ENCODE data around the gene MAP4. TPM values are rescaled to one million over a fixed set of nuclear protein-coding genes. Genes with fewer than 3 reads are reported as not detected.

Gene MAP4
- polyA plus RNA-seq, 1 experiment, result 285 TPM

DNA sequence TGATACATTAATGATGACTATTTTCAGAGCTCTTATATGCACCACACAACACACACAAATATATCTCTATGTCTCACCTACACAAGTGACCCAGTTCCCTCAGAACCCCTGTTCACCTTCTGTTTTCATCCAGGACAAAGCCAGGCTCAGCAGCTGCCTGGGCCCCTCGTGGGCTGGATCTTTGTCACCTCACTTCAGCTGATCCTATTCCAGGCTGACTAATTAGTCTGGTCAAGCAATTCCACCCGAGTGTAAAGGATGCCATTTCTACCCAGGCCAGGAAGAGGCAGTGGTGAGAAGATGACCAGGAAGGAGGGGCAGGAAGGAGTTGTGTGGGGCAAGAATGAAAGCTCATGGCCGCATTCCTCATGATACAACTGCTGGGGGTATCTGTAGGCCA is 151.0 kb downstream of the MAP4 start:
- Histone ChIP-seq H3K27me3 (ENCODE audit: control insufficient read depth, insufficient read depth, low read length) (no peaks in the 10 kb centered on the region), H3K27ac (ENCODE audit: low read depth, low read length) (no peak overlapping the region), H3K9me3 (ENCODE audit: control insufficient read depth, insufficient read depth, low read length) (no peaks in the 10 kb centered on the region), H3K4me3 (ENCODE audit: low read depth, low read length) (no peak overlapping the region)
- ChIA-PET POLR2A (no interaction called here), CTCF (interaction anchor here (1.2 to 2.0 kb wide), 3 partner anchors 40 to 292 kb away, joined by 4 to 6 read pairs (median 5); no protein-coding TSS in a partner anchor)
- DNase-seq (ENCODE audit: low read depth, low spot score), result no peak
- TF ChIP-seq, protein P1, sequence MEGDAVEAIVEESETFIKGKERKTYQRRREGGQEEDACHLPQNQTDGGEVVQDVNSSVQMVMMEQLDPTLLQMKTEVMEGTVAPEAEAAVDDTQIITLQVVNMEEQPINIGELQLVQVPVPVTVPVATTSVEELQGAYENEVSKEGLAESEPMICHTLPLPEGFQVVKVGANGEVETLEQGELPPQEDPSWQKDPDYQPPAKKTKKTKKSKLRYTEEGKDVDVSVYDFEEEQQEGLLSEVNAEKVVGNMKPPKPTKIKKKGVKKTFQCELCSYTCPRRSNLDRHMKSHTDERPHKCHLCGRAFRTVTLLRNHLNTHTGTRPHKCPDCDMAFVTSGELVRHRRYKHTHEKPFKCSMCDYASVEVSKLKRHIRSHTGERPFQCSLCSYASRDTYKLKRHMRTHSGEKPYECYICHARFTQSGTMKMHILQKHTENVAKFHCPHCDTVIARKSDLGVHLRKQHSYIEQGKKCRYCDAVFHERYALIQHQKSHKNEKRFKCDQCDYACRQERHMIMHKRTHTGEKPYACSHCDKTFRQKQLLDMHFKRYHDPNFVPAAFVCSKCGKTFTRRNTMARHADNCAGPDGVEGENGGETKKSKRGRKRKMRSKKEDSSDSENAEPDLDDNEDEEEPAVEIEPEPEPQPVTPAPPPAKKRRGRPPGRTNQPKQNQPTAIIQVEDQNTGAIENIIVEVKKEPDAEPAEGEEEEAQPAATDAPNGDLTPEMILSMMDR (IDR thresholded peaks at IDR 0.05; ENCODE audit: low read depth, low read length), result 0 out of 2 replicates have a peak, but pooled peaks have one; percentile 10

DNA sequence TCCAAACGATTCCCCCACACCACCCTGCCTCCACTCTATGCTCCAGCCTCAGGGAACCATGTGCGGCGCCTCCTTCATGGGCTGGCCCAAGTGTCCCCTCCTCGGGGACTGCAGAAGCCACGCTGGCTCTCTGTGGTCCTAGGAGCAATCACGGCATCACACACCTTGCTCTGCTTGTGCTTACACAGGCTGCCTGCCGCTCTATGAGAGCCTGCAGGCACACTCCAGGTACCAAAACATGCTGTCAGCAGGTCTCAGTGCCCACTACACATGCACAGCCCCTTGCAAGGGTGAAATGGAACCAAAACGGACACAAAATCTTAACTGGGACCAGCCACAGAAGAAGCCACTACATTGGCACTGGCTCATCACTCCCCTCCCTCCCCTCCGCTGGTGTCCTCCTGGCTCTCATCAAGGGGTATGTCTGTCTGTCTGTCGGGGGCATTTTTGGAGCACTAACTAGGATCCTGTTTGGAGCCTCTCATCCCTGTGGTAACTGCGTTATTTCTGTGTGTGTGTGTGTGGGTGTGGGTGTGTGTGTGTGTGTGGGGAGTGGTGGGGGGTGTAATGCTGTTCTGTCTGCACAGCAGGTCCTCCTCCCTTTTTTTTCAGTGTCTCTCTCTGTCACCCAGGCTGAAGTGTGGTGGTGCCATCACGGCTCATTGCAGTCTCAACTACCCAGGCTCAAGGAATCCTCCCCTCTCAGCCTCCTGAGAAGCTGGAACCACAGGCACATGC is 152.7 kb downstream of the MAP4 start:
- Histone ChIP-seq H3K27me3 (ENCODE audit: control insufficient read depth, insufficient read depth, low read length) (no peaks in the 10 kb centered on the region), H3K27ac (ENCODE audit: low read depth, low read length) (no peak overlapping the region), H3K4me3 (ENCODE audit: low read depth, low read length) (no peak overlapping the region), H3K9me3 (ENCODE audit: control insufficient read depth, insufficient read depth, low read length) (no peaks in the 10 kb centered on the region)
- POLR2A ChIA-PET, result interaction anchor here (0.6 kb wide), 1 partner anchor 25 kb away, joined by 3 read pairs; no protein-coding TSS in a partner anchor
- CTCF ChIA-PET, result no interaction called here
- no peak for DNase-seq (ENCODE audit: low read depth, low spot score)
- TF ChIP-seq, protein P1 (IDR thresholded peaks at IDR 0.05; ENCODE audit: low read depth, low read length), result no peak

DNA sequence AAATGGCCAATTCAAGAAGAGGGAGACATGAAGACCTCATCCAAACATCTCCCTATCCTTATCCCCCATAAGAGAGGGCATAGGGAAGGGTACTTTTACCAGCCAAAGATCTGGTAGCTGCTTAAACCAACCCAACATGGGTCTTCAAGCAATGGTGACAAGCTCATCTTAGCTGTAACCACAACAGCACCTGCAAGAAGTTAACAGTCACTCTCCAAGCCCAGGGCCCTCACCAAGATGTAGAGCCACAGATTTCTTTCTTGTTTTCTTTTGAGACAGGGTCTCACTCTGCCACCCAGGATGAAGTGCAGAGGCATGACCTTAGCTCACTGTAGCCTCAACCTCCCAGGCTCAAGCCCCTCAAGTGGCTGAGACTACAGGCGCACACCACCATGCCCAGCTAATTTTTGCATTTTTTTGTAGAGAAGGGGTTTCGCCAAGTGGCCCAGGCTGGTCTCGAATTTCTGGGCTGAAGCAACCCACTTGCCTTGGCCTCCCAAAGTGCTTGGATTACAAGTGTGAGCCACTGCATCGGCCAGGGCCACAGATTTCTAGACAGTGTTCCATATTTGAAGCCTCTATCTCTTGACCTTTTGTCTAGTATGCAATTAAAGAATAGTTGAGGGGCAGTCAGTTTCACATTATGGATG is 156.1 kb downstream of the MAP4 start:
- POLR2A ChIA-PET, result no interaction called here
- Histone ChIP-seq H3K27me3 (ENCODE audit: control insufficient read depth, insufficient read depth, low read length) (no peaks in the 10 kb centered on the region), H3K27ac (ENCODE audit: low read depth, low read length) (no peak overlapping the region), H3K9me3 (ENCODE audit: control insufficient read depth, insufficient read depth, low read length) (no peaks in the 10 kb centered on the region), H3K4me3 (ENCODE audit: low read depth, low read length) (no peak overlapping the region)
- DNase-seq (ENCODE audit: low read depth, low spot score), result no peak
- TF ChIP-seq, protein P1 (IDR thresholded peaks at IDR 0.05; ENCODE audit: low read depth, low read length), result no peak
- CTCF ChIA-PET, result interaction anchor here (1.1 to 2.2 kb wide), 3 partner anchors 130 to 297 kb away, joined by 4 to 6 read pairs (median 5); no protein-coding TSS in a partner anchor

DNA sequence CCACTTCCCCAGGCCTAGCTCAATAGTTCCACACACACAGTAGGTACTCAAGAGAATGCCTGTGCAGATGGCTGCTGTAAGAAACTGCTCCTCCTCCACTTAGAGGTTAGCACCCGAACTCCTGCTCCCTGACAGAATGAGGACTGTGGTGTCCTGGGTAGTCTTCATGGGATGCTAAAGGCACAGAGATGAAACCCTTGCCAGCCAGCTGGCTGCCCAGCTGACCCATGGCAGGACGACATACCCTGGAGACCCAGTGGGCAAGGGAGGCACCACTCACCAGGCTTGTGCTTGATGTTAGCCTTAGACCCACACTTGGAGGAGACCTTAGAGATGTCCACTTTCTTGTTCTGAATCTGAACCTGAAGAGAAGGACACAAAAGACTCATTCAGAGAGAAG is 159.1 kb downstream of the MAP4 start:
- H3K4me3 ChIP-seq (ENCODE audit: low read depth, low read length), result no peak overlapping the region
- TF ChIP-seq, protein P1 (IDR thresholded peaks at IDR 0.05; ENCODE audit: low read depth, low read length), result no peak
- POLR2A ChIA-PET, result no interaction called here
- no peaks in the 10 kb centered on the region for H3K9me3 ChIP-seq (ENCODE audit: control insufficient read depth, insufficient read depth, low read length)
- H3K27me3 ChIP-seq (ENCODE audit: control insufficient read depth, insufficient read depth, low read length), result no peaks in the 10 kb centered on the region
- CTCF ChIA-PET, result no interaction called here
- H3K27ac ChIP-seq (ENCODE audit: low read depth, low read length), result no peak overlapping the region
- no peak for DNase-seq (ENCODE audit: low read depth, low spot score)

DNA sequence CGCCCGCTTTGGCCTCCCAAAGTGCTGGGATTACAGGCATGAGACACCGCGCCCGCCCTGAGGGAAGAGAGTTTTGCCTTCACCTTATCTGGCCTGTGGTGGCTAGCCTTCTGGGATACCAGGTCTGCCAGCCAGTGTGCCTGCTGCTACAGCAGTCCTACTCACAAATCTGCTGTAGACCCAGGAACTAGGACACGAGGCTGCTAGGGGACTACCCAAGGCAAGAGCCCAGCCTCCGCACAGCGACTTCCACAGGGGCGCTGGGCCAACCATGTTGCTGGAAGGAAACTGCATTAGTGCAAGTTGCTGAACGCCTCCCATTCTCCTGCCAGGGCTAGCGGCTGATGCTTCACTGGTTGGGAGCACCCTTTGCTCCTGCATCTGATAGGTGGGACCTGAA is 159.5 kb downstream of the MAP4 start:
- H3K9me3 ChIP-seq (ENCODE audit: control insufficient read depth, insufficient read depth, low read length), result no peaks in the 10 kb centered on the region
- no peak overlapping the region for H3K27ac ChIP-seq (ENCODE audit: low read depth, low read length)
- no peak overlapping the region for H3K4me3 ChIP-seq (ENCODE audit: low read depth, low read length)
- TF ChIP-seq, protein P1 (IDR thresholded peaks at IDR 0.05; ENCODE audit: low read depth, low read length), result no peak
- no peak for DNase-seq (ENCODE audit: low read depth, low spot score)
- ChIA-PET CTCF (no interaction called here), POLR2A (no interaction called here)
- no peaks in the 10 kb centered on the region for H3K27me3 ChIP-seq (ENCODE audit: control insufficient read depth, insufficient read depth, low read length)
